Measurements from ENCODE around the gene ADAMTSL1.

ADAMTSL1 gene

DNA sequence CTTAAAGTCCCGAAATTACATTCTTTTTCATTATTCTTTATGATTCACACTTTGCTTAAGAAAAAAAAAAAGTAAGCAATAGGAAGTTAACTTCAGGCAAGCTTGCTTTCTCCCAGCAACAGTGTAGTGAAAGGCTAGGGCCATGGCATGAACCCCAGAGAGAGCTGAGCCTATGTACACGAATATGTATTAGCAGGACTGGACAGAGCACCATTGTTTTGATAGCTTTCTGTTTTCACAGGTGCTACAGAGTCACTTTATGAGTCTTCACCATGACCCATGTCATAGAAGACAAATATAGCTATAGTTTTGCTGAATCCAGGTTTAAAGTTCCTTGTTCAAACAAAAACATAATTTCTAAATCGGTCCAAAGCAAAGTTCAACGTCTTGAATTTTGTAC lies 199.2 kb downstream of the ADAMTSL1 start:
- no peak for DNase-seq

DNA sequence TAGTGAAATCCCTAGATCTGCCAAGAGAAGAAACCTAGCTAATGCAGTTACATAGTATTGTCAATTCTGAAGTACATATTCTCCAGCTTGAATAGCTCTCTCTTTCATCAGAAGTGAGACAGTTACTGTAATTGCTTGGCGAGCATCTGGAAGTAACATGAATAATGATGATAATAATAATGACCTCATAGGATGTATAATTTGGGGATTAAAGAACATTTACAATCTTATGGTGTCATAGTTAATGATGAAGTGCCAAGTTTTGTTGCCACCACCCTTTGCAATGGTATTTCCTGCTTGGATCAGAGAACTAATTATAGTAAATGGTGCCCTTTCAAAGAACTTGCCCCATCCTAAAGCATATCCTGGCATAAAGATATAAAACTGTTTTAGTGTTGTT lies 201.4 kb downstream of the ADAMTSL1 start:
- no peak for DNase-seq

DNA sequence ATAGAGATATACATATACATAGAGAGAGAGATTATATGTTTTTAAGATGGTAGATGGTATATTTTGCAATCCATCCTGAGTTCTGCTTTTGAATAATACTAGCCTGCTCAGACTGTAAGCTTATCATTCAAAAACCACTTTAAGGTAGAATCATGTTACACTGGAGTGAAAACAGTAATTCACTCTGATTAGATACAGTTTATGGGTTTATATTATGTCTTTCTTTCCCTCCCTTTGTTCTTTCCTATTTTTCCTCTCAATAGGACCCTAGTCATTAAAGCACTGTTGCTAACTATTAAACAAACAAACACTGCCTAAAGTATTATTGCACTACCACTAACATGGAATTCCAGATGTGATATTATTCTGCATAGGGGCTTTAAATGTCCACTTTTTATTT lies 202.0 kb downstream of the ADAMTSL1 start:
- no peak for DNase-seq

DNA sequence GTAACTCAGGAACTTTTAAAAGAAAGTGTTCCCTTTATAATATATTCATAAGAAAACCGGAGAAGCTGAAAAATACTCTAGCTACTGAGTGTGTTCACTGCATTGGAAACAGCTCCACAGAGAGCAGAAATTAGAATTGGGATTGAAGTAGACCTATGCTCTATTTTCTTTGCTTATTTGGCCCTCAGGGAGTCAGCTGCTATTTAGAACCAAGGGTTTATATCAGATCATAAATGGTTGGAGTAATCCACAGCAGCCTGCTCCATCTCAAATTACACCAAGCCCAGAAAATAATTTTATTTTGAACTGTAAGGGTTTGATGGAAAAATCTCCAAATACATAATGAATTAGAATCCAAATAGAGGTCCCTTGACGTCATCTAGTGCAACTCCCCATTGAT lies 202.6 kb downstream of the ADAMTSL1 start:
- no peak for DNase-seq

DNA sequence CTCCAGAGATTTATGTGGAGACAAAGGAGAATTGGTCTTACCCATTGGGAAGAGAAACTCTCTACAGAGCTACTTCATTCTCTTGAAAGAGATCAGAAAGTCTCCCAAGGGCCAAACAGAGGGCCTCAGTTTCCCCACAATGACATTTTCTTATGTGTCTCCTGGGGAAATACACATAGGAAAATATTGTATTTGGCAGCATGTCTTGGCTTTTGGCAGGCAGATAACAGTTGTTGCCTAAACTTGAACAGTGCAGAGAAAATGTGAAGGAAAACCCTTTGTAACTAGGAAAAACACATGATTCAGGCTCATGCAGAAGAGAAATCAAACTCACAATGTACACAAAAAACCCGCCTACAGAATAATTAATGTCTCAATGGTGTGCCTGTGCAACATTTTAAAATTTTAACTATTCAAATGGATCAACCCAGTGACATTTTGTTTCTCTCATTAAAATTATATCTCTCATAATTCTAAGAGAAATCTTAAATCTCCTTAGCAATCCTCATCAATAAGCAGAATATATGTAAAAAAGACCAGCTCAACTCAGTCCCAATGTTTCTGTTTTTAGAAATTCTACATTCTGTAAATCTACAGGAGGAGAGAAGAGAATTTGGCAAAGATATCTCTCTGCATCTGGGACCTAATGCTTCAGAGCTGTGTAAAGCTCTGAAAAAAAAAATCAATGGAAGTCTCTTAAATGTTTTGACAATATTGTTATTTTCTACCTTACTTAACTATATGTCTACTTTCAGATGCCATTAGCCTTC lies 205.1 kb downstream of the ADAMTSL1 start:
- no peak for DNase-seq

DNA sequence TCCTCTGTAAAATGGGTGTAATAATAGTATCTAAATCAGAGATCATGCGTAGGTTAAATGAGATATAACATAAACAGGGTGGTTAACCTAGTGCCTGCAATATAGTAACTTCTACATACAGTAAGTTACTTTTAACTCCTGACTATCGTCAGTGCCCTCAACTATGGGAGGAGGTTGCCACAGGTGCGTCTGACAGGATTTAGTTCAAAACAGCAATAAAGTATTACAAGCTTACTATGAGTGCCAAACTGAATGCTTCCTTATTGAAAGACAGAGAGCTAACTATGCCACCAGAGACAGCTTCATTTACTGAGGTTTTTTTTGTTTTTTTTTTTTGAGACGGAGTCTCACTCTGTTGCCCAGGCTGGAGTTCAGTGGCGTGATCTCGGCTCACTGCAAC lies 209.0 kb downstream of the ADAMTSL1 start:
- no peak for DNase-seq

DNA sequence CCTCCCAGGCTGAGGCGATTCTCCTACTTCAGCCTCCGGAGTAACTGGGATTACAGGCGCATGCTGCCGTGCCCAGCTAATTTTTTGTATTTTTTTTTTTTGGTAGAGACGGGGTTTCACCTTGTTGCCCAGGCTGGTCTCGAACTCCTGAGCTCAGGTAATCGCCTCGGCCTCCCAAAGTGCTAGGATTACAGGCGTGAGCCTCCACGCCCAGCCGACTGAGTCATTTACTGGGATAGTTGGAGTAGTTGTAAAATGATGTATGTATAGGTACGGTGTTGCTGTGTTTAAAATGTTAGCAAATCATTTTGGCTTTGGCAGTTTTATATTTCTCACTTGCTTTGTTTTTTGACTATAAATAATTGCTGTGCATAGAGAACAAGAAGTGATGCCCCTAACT lies 209.4 kb downstream of the ADAMTSL1 start:
- DNase-seq: no peak

DNA sequence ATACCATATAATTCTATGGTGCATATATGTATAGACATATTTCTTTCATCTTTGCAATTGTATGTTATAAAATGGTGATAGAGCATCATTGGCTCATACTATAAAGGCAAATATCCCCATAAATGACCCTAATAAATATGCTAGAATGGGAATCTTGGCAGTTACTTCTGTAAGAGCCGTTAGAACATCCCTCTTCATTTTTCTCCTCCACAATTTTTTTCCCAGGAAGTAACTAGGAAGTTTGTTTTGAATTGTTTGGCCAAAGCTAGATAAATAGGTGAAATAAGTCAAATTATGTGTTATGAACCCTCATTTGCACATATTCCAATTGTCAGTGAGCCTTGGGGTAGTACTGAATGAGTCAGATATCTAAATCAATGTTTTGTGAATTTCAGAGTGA lies 209.9 kb downstream of the ADAMTSL1 start:
- no peak for DNase-seq

DNA sequence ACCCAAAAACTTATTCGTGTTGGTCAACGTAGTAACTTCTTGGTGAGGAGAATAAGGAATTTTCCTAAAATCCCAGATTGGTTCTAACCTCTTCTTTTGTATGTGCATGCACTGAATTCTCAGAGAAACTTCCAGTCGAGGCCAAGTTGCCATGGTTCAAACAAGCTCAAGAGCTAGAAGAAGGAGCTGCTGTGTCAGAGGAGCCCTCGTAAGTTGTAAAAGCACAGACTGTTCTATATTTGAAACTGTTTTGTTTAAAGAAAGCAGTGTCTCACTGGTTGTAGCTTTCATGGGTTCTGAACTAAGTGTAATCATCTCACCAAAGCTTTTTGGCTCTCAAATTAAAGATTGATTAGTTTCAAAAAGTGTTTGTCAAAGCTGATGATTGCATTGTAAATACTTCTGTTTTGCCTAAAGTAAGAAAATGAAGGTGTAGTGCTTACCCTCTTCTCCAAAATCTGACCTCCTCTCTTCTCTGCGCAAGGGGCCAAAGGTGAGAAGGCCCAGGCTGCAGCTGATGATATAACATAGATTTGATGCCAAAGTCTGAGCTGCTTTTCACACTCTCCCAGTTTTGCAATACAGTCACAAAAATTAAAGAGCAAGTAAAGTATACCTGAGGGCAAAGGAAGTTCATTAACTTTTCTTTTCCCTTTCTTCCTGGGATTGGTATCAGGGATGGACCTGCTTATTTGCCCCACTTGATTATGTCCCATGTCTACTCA lies 210.8 kb downstream of the ADAMTSL1 start:
- DNase-seq: no peak

DNA sequence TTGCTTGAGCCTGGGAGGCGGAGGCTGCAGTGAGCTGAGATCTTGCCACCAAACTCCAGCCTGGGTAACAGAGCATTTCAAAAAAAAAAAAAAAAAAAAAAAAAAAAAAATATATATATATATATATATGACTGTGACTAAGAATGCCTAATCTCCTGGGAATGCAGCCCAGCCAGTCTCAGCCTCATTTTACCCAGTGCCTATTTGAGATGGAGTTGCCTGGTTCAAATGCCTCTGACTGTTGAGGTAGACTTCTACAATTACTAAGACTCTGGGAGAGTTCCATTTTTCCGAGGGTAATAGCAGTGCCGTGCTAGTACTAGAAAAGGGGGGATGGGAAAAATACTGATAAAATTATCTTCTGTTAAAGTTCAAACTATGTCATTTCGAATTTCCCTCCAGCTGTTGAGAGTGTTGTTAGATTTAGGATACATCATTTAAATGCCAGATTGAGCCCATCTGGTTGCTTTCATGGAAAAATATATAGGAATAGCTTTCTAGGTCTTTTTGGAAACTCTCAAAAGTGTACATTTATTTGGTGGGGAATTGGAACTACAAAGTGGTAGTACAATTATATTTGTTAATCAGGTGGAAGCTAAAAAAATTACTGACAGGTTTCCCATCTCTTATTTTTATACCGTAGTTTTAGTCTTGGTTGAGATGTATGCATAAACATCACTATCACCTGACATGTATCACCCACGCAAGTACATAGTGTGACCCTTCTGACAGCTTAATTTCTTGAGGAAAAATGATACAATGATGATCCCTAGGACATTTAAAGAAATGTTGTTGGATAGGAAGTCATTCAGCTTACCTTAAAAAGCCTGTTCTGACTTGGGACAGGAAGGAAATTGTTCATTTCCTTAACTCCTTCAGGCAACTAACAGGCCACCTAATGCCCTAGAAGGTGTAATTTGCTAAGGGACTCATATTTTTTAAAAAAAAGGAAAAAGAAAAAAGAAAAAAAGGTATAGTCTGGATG lies 214.9 kb downstream of the ADAMTSL1 start:
- DNase-seq: no peak

DNA sequence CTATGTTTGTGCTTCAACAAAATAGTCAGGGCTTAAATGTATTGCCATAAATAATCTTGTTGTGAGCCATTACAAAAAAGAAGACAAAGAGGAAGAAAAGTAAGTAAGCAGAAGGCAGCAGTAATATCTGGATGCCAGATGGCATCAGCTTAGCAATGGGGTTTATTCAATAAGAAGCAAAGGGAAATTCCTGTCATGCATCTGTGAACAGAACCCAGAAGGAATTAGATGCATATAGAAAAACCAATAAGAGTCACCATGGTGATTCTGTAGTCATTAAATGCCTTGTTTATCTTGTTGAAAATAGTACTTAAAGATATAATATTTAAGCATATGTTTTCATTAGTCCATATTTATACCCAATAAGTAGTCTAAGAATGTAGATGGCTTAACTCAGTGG lies 216.0 kb downstream of the ADAMTSL1 start:
- DNase-seq: no peak

DNA sequence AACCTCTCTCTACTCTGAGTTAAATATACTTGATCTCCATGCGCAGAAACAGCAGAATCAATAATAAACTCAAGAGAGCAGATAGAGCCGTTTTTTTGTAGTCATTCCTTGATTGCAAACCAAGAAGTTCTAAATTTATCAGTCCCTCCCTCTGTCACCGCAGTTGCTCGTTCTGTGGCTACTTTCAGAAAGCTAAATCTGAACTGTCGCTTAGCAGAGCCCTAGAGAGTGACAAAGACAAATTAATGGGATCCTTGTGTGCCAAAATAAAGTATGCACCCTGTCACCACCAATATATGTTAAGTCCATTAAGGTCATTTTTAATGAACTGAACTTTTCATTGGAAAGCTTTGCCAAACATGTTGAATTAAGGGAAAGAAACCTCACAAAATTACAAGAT lies 218.3 kb downstream of the ADAMTSL1 start:
- DNase-seq: peak; percentile 62

DNA sequence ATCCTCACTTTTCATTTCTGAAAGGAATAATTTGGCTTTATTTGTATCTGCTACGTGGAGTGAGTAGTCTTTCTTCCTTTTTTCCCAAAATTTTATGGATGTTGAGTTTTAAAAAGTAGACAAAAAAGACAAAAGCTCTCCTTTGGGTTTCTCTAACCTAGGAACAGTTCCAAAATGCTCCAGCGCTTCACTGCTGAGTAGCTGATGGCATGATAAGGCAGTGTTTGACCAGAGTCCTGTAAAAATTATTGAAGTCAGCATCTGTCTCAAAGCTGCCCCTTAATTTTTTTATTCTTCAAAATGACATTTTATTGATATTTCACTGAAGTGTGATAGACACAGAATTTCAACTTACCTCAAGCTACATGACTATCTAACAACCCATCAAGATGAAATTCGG lies 219.0 kb downstream of the ADAMTSL1 start:
- no peak for DNase-seq

DNA sequence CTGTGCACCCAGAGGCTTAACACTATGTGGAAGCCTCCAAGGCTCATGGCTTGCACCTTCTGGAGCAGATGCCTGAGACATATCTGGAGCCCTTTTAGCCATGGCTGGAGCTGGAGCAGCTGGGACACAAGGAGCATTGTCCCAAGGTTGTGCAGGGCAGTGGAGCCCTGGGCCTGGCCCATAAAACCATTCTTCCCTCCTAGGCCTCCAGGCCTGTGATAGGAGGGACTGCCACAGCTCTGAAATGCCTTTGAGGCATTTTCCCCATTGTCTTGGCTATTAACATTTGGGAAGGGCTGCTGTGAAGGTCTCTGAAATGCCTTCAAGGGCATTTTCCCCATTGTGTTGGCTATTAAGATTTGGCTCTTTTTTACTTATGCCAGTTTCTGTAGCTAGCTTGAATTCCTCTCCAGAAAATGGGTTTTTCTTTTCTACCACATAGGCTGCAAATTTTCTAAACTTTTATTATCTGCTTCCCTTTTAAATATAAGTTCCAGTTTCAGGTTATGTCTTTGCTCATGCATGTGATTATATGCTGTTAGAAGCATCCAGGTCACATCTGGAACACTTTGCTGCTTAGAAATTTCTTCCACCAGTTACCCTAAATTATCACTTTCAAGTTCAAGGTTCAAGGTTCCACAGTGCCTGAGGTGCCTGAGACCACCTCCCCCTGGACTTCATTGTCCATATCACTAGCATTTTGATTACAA lies 221.2 kb downstream of the ADAMTSL1 start:
- no peak for DNase-seq

DNA sequence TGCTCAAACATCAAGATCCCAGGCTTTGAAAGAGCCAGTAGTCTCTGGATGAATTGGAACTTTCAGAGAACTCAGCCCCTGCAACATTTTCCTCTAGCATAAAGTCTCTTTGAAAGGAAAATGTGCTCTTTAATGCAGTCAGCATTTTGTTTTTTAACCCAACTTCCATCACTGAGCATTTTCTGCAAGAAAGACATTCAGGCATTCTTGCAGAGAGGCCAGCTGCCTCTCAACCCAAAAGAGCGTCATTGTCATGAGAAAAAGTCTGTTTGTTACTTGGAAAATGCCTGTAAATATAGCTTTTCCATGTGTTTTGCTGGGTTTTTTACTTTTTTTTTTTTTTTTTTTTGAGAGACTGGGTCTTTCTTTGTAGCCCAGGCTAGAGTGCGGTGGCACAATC lies 225.0 kb downstream of the ADAMTSL1 start:
- no peak for DNase-seq

DNA sequence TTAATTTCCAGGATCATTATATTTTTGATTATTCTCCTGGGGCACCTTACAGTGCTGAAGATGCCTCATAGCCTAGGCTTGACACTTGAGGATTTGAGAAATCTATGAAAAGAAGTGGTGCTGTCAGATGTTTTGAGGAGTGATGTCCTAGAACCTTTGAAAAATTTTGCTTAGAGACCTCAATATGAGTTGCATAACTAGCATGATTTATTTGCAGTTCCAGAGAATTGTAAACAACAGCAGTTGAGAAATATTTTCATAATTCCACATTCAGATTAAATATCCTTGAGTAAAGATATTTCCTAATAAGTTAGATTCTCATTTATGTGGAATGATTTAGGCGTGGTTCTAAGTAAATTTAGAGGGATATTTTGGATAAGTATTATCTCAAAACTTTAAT lies 225.8 kb downstream of the ADAMTSL1 start:
- no peak for DNase-seq

DNA sequence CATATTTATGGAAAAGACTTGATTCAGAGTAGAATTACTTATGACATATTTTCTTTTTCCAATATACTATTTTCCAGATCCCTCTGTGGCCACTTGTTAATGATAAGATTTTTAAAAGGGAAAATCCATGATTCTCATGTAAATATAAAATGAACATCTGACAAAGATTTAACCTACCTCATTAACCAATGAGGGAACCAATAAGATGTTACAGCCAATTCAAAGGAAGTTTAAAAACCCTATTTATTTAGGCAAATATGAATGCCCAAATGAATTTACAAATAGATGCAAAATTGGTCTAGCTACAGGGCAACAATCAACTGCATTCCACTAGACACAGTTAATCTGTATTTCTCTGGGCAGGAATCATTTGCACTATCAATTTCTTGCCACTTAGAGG lies 226.8 kb downstream of the ADAMTSL1 start:
- DNase-seq: no peak

DNA sequence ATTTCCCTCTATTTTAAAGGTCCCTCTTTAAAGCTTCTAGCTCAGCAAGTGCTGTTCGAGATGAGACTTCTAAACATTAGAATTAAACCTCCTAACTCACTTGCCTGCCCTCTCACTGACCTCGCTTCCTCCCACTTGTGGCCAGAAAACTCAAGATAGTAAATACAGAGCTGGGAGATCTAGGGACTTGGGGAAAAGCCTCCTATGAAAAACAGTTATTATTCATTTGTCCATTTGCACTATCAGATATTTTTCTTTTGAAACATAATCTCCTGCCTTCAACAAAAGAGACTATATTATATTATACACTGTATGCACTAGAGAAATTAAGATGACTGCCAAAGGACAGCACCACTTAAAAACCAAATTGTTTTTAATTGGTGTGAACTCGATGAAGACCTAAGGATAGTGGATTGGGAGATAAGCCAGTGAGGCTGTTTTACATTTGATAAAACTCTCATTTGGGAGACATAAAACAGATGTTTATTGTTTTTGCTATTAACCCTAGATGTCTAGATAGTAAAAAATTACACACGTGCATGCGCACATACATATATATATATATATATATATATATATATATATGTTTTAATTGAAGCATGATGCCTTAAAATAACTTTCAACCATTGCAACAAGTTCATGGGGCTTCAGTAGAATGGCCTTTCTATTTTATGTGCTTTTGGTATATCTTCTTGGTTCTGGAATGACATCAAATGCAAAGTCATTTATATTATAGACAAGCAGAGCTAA lies 229.4 kb downstream of the ADAMTSL1 start:
- no peak for DNase-seq

DNA sequence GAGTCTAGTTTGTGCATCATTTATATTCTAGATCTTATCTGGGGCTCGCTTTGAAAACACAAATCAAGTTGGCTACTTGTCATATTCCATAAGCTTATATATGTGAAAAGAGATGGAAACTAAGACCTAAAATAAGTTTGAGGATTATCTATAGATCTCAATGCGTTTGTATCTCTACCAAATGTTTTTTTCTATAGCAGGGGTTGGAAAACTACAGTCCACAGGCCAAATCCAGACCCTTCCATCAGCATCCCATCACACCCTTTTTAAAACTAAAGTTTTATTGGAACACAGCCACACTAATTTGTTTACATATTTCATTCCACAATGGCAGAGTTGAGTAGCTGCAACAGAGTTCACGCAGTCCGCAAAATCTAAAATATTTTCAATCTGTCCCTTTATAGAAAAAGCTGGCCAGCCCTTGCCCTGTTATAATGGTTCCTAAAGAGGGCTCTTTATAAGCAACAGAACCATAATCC lies 230.0 kb downstream of the ADAMTSL1 start:
- no peak for DNase-seq

DNA sequence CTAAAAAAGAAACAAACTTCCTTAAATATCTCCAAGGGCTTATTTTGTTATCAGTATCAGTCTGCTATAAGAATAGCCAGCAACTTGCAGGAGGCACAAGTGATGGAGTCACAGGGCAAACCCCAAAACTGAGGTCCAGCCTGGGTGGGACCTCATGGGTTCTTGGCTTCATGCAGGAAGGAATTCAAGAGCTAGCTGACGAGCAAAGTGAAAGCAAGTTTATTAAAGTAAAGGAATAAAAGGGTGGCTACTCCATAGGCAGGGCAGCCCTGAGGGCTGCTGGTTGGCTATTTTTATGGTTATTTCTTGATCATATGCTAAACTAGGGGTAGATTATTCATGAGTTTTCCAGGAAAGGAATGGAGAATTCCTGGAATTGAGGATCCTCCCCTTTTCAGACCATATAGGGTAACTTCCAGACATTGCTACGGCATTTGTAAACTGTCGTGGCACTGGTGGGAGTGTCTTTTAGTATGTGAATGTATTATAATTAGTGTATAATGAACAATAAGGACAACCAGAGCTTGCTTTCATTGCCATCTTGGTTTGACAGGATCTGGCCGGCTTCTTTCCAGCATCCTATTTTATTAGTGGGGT lies 231.9 kb downstream of the ADAMTSL1 start:
- DNase-seq: no peak

DNA sequence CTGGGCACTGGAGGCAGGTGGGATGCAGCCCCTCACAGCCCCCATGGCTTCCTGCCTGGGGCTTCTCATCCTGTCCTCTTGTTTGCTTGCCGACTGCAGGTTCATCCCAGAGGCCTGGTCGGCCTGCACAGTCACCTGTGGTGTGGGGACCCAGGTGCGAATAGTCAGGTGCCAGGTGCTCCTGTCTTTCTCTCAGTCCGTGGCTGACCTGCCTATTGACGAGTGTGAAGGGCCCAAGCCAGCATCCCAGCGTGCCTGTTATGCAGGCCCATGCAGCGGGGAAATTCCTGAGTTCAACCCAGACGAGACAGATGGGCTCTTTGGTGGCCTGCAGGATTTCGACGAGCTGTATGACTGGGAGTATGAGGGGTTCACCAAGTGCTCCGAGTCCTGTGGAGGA lies 232.7 kb downstream of the ADAMTSL1 start:
- DNase-seq: no peak

All from eye (tissue), 1 donor.